ENCODE results near the gene LMF1. TPM values are rescaled to one million over a fixed set of nuclear protein-coding genes. Genes with fewer than 3 reads are reported as not detected.

The LMF1 gene
- polyA plus RNA-seq, 1 experiment = 28.9 TPM

DNA sequence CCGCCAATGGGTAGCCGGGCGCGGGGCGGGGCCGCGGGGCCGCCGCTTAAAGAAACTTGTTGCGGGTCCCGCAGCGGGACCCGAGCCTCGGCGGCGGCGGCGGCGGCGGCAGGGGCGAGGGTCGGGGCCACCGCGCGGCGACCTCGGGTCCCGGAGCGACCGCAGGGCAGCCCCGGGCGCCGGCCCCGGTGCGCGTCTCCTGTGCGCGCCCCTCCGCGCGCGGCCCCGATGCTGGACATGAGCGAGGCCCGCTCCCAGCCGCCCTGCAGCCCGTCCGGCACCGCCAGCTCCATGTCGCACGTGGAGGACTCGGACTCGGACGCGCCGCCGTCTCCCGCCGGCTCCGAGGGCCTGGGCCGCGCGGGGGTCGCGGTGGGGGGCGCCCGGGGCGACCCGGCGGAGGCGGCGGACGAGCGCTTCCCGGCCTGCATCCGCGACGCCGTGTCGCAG lies 10.9 kb upstream of the LMF1 start, which contains the start of gene SOX8:
Gene SOX8, plus strand, starts transcription at position 76 of the 450 bp plus-strand sequence. Its CDS starts 153 bp downstream, at position 229.
- ChIA-PET POLR2A (interaction anchor here (0.6 kb wide), 1 partner anchor 61 kb away, joined by 3 read pairs; no protein-coding TSS in a partner anchor), CTCF (interaction anchor here (0.7 to 1.4 kb wide), 3 partner anchors 14 to 891 kb away, joined by 3 to 4 read pairs (median 4); no protein-coding TSS in a partner anchor)
- no peak for TF ChIP-seq CTCF (IDR thresholded peaks at IDR 0.05; ENCODE audit: insufficient read depth, low read depth, low read length)
- Histone ChIP-seq H3K27me3 (ENCODE audit: control insufficient read depth, insufficient read depth, low read length) (peaks cover 19% of the 10 kb centered on the region), H3K36me3 (ENCODE audit: control insufficient read depth, insufficient read depth, low read length) (no peaks in the 10 kb centered on the region), H3K4me3 (ENCODE audit: low read depth, low read length) (peak within 1 kb of the TSS; percentile 46)
- DNase-seq (ENCODE audit: low read depth) = no peak

GRCh38 chr16:980595-980854 lies 9.7 kb upstream of the LMF1 start:
- CTCF ChIA-PET = interaction anchor here (1.4 to 1.5 kb wide), 2 partner anchors 15 to 268 kb away, joined by 3 to 4 read pairs; no protein-coding TSS in a partner anchor

GRCh38 chr16:979859-980594 lies 9.2 kb upstream of the LMF1 start:
- Histone ChIP-seq H3K4me3 (ENCODE audit: low read depth, low read length) (peak overlapping the region; percentile 46), H3K36me3 (ENCODE audit: control insufficient read depth, insufficient read depth, low read length) (no peaks in the 10 kb centered on the region), H3K27me3 (ENCODE audit: control insufficient read depth, insufficient read depth, low read length) (peaks cover 21% of the 10 kb centered on the region)
- ChIA-PET POLR2A (no interaction called here), CTCF (interaction anchor here (1.5 kb wide), 1 partner anchor 268 kb away, joined by 3 read pairs; no protein-coding TSS in a partner anchor)
- no peak for TF ChIP-seq CTCF (IDR thresholded peaks at IDR 0.05; ENCODE audit: insufficient read depth, low read depth, low read length)
- DNase-seq (ENCODE audit: low read depth) = no peak

More at GRCh38 chr16:980595-980854, 9.7 kb upstream of the LMF1 start:
- DNase-seq (ENCODE audit: low read depth) = no peak
- no peak for TF ChIP-seq CTCF (IDR thresholded peaks at IDR 0.05; ENCODE audit: insufficient read depth, low read depth, low read length)
- peak overlapping the region; percentile 46 for H3K4me3 ChIP-seq (ENCODE audit: low read depth, low read length)
- POLR2A ChIA-PET = no interaction called here
- H3K36me3 ChIP-seq (ENCODE audit: control insufficient read depth, insufficient read depth, low read length) = no peaks in the 10 kb centered on the region
- H3K27me3 ChIP-seq (ENCODE audit: control insufficient read depth, insufficient read depth, low read length) = peaks cover 20% of the 10 kb centered on the region

GRCh38 chr16:979147-979546 lies 8.4 kb upstream of the LMF1 start:
- DNase-seq (ENCODE audit: low read depth) = no peak
- Histone ChIP-seq H3K27me3 (ENCODE audit: control insufficient read depth, insufficient read depth, low read length) (peaks cover 23% of the 10 kb centered on the region), H3K4me3 (ENCODE audit: low read depth, low read length) (no peak overlapping the region), H3K36me3 (ENCODE audit: control insufficient read depth, insufficient read depth, low read length) (no peaks in the 10 kb centered on the region)
- no peak for TF ChIP-seq CTCF (IDR thresholded peaks at IDR 0.05; ENCODE audit: insufficient read depth, low read depth, low read length)
- POLR2A ChIA-PET = no interaction called here
- CTCF ChIA-PET = no interaction called here

DNA sequence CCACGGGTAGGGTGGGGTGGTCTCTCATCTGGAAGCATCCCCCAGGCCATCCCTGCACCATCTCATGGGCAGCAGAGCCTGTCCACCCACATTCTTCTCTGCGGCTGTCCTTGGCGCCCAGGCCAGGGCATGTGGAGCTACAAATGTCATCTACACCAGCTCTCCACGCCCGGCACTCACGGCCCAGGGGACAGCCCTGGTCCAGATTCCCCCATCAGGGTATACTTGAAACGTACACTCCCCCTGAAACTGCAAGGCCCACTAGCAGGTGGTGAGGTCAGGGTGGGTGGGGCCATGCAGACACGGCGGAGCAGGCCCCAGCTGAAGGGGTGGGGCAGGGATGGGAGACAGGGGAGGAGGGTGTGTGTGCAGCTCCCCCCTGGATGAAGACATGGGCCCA lies 7.6 kb upstream of the LMF1 start:
- Histone ChIP-seq H3K36me3 (ENCODE audit: control insufficient read depth, insufficient read depth, low read length) (no peaks in the 10 kb centered on the region), H3K27me3 (ENCODE audit: control insufficient read depth, insufficient read depth, low read length) (peaks cover 21% of the 10 kb centered on the region), H3K4me3 (ENCODE audit: low read depth, low read length) (no peak overlapping the region)
- ChIA-PET POLR2A (no interaction called here), CTCF (no interaction called here)
- TF ChIP-seq CTCF (IDR thresholded peaks at IDR 0.05; ENCODE audit: insufficient read depth, low read depth, low read length) = no peak
- DNase-seq (ENCODE audit: low read depth) = no peak

Measured in BJ (cell line).